Thyroid gland (tissue), 4 donors: Measurements from ENCODE around the gene CLIP2.

ENCODE experiments used
- POLR2A ChIP-seq, 2 donors: fragments of 450-650 bp; IDR thresholded peaks; one replicate each; pipeline ENCODE4 v1.6.1; 2017; ENCODE audit warnings: antibody characterized with exemption in 2 of 2, mild to moderate bottlenecking in 2 of 2, moderate library complexity in 1 of 2
- TF ChIP-seq, protein P1 (sequence below), 6 experiments: fragments of 200-600 bp in 3 of 6; fragments of 450-650 bp in 3 of 6; sonication (generic) in 3 of 6; IDR thresholded peaks; one replicate each; pipeline ENCODE4 v1.5.1; 2016 to 2019; ENCODE audit warnings: antibody characterized with exemption in 6 of 6, mild to moderate bottlenecking in 2 of 6, inconsistent platforms in 1 of 6, moderate library complexity in 1 of 6

DNA sequence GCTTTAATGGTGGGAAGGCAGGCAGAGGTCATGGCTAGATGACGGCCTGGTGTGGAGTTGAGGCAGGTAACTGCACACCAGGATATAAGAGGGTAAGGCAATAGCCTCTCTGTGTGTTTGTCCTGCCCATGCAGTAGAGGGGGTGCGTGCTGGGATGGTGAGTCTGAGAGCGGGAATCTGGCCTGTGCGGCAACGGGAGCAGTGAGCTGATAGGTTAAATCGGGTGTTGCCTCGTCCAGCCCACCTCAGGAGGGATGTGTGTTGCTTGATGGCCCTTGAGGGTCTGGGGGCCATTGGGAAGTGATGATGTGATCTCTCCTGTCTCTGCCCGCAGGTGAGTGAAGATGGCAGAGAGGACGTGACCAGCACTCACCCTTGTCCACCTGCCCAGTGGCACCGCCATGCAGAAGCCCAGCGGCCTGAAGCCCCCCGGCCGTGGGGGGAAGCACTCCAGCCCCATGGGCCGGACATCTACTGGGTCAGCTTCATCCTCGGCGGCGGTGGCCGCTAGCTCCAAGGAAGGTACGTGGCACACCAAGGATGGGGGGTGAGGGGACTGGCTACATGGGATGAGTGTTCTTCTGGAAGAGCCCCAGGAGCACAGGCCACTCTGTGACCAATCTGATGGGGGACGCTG is 28.1 kb downstream of the CLIP2 start:
- TF ChIP-seq, protein P1, sequence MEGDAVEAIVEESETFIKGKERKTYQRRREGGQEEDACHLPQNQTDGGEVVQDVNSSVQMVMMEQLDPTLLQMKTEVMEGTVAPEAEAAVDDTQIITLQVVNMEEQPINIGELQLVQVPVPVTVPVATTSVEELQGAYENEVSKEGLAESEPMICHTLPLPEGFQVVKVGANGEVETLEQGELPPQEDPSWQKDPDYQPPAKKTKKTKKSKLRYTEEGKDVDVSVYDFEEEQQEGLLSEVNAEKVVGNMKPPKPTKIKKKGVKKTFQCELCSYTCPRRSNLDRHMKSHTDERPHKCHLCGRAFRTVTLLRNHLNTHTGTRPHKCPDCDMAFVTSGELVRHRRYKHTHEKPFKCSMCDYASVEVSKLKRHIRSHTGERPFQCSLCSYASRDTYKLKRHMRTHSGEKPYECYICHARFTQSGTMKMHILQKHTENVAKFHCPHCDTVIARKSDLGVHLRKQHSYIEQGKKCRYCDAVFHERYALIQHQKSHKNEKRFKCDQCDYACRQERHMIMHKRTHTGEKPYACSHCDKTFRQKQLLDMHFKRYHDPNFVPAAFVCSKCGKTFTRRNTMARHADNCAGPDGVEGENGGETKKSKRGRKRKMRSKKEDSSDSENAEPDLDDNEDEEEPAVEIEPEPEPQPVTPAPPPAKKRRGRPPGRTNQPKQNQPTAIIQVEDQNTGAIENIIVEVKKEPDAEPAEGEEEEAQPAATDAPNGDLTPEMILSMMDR (IDR thresholded peaks at IDR 0.05) = no peak
- no peak for TF ChIP-seq POLR2A (IDR thresholded peaks at IDR 0.05)
